Keratinocyte (primary cell): ENCODE measurements around the gene ADAM12. TPM values are rescaled to one million over a fixed set of nuclear protein-coding genes. Genes with fewer than 3 reads are reported as not detected.

ENCODE experiments used
- DNase-seq: peaks from one replicate; pipeline ENCODE4 v3.0.0-alpha.2; 2011; ENCODE audit warnings: low read depth, missing footprints, low spot score
- FAIRE-seq: peaks from 2 replicates; lab custom pipeline; 2011; peaks lifted over from hg19 to GRCh38; lab: Jason Lieb, UNC
- H2AFZ ChIP-seq: 2 replicates; pipeline ENCODE4 v1.6.0; 2012; ENCODE audit warnings: low read length, control low read depth, inconsistent platforms; ENCODE audit not compliant: control insufficient read depth
- H3K27ac ChIP-seq: 2 replicates; pipeline ENCODE4 v1.5.1; 2011; ENCODE audit warnings: low read length; ENCODE audit not compliant: control insufficient read depth, insufficient read depth
- H3K27me3 ChIP-seq: 3 replicates; pipeline ENCODE4 v1.6.0; 2011; ENCODE audit warnings: low read length; ENCODE audit not compliant: control insufficient read depth, insufficient read depth; ENCODE audit errors: extremely low read depth
- H3K36me3 ChIP-seq, 2 experiments: 2 replicates in 1 of 2; 3 replicates in 1 of 2; pipeline ENCODE4 v1.5.1; 2011; ENCODE audit warnings: low read length in 2 of 2, mild to moderate bottlenecking in 1 of 2; ENCODE audit not compliant: control insufficient read depth in 2 of 2, insufficient read depth in 2 of 2; ENCODE audit errors: extremely low read depth in 1 of 2
- H3K4me1 ChIP-seq: 3 replicates; pipeline ENCODE4 v1.5.1; 2011; ENCODE audit warnings: low read length; ENCODE audit not compliant: control insufficient read depth, insufficient read depth; ENCODE audit errors: extremely low read depth
- H3K4me2 ChIP-seq: 3 replicates; pipeline ENCODE4 v1.6.0; 2011; ENCODE audit warnings: low read depth, low read length; ENCODE audit not compliant: control insufficient read depth, insufficient read depth; ENCODE audit errors: extremely low read depth
- H3K4me3 ChIP-seq, 3 experiments: fragments of 200-600 bp in 1 of 3; sonication (generic) in 1 of 3; 2 replicates in 2 of 3; 3 replicates in 1 of 3; pipeline ENCODE4 v1.5.1; 2011 to 2016; ENCODE audit warnings: low read length in 3 of 3, mild to moderate bottlenecking in 3 of 3, control low read depth in 2 of 3, inconsistent platforms in 1 of 3, low read depth in 1 of 3, mixed read lengths in 1 of 3, mixed run types in 1 of 3, moderate library complexity in 1 of 3; ENCODE audit not compliant: control insufficient read depth in 2 of 3, insufficient read depth in 2 of 3; ENCODE audit errors: extremely low read depth in 1 of 3
- H3K79me2 ChIP-seq: 2 replicates; pipeline ENCODE4 v1.6.0; 2012; ENCODE audit warnings: low read length; ENCODE audit not compliant: control insufficient read depth, insufficient read depth
- H3K9ac ChIP-seq: 3 replicates; pipeline ENCODE4 v1.6.0; 2011; ENCODE audit warnings: low read length; ENCODE audit not compliant: control insufficient read depth, insufficient read depth; ENCODE audit errors: extremely low read depth
- H3K9me1 ChIP-seq: 3 replicates; pipeline ENCODE4 v1.6.0; 2011; ENCODE audit warnings: low read length; ENCODE audit not compliant: control insufficient read depth, insufficient read depth; ENCODE audit errors: extremely low read depth
- H3K9me3 ChIP-seq: 2 replicates; pipeline ENCODE4 v1.5.1; 2012; ENCODE audit warnings: low read depth, low read length; ENCODE audit not compliant: control insufficient read depth
- H4K20me1 ChIP-seq: 3 replicates; pipeline ENCODE4 v1.6.0; 2011; ENCODE audit warnings: low read length; ENCODE audit not compliant: control insufficient read depth, insufficient read depth; ENCODE audit errors: extremely low read depth
- CTCF ChIP-seq, 3 experiments: IDR thresholded peaks in 1 of 3; conservative IDR thresholded peaks in 1 of 3; optimal IDR thresholded peaks in 1 of 3; 2 replicates in 2 of 3; 3 replicates in 1 of 3; pipeline versions ENCODE3 to v1.5.1; 2011; ENCODE audit warnings: low read length in 3 of 3, mild to moderate bottlenecking in 3 of 3, moderate library complexity in 2 of 3, control low read depth in 1 of 3, inconsistent platforms in 1 of 3; ENCODE audit not compliant: insufficient read depth in 2 of 3; ENCODE audit errors: extremely low read depth in 1 of 3
- EZH2 ChIP-seq: IDR thresholded peaks from one replicate; pipeline ENCODE4 v1.6.1; 2012; ENCODE audit warnings: inconsistent platforms, mild to moderate bottlenecking, low read length, moderate library complexity
- dilution Hi-C: fragments of 300-500 bp; cut with MboI; formaldehyde crosslinking; loops from one replicate; pipeline ENCODE4 v1.7.0; 2020; ENCODE audit warnings: low sequenced_read_pairs; ENCODE audit not compliant: extremely low pct_ligation_motif_present
- polyA plus RNA-seq, 5 experiments: library from polyadenylated mRNA; depleted of rRNA in 3 of 5; stranded (reverse) in 3 of 5; stranded (forward) in 1 of 5; unstranded in 1 of 5; fragments of >200 nt; gene quantifications; 1 replicate in 1 of 5; 2 replicates in 3 of 5; 3 replicates in 1 of 5; pipeline versions ENCODE4 v1.2.1 to v1.2.3, GENCODE V29; 2011 to 2012; ENCODE audit warnings: missing spikeins in 2 of 5, low read depth in 1 of 5, low replicate concordance in 1 of 5

The ADAM12 gene
- polyA plus RNA-seq, 1 donor (not counting 4 experiments of a cell fraction or from before 2014, with no cell fraction given) = 0.07 TPM

GRCh38 chr10:126215746-126216631 lies 172.3 kb downstream of the ADAM12 start:
- Histone ChIP-seq H3K9me1 (no peaks in the 10 kb centered on the region), H3K27me3 (peaks cover 5% of the 10 kb centered on the region), H4K20me1 (no peaks in the 10 kb centered on the region), H3K27ac (no peak overlapping the region), H3K79me2 (no peaks in the 10 kb centered on the region), H3K9me3 (no peaks in the 10 kb centered on the region), H3K4me1 (no peaks in the 10 kb centered on the region), H3K4me2 (no peak overlapping the region), H2AFZ (no peak overlapping the region), H3K4me3 (no peak overlapping the region), H3K9ac (no peak overlapping the region), H3K36me3 (no peaks in the 10 kb centered on the region)
- DNase-seq (no peak), FAIRE-seq (no peak)
- TF ChIP-seq CTCF (optimal IDR thresholded peaks at IDR 0.05 in 1 of 3, IDR thresholded peaks at IDR 0.05 in 1 of 3, conservative IDR thresholded peaks at IDR 0.05 in 1 of 3; ENCODE audit: extremely low read depth in 1 of 3, insufficient read depth in 2 of 3, low read length in 3 of 3) (no peak), EZH2 (no peak)
- dilution Hi-C loops = no loop called here

- H3K4me3 ChIP-seq = no peak overlapping the region
- H3K79me2 ChIP-seq = no peaks in the 10 kb centered on the region
- DNase-seq (no peak), FAIRE-seq (no peak)
- H4K20me1 ChIP-seq = no peaks in the 10 kb centered on the region
- no peak overlapping the region for H2AFZ ChIP-seq
- H3K4me1 ChIP-seq = no peaks in the 10 kb centered on the region
- no peaks in the 10 kb centered on the region for H3K9me1 ChIP-seq
- no peak overlapping the region for H3K4me2 ChIP-seq
- peaks cover 7% of the 10 kb centered on the region for H3K27me3 ChIP-seq
- dilution Hi-C loops = no loop called here
- H3K27ac ChIP-seq = no peak overlapping the region
- TF ChIP-seq CTCF (optimal IDR thresholded peaks at IDR 0.05 in 1 of 3, IDR thresholded peaks at IDR 0.05 in 1 of 3, conservative IDR thresholded peaks at IDR 0.05 in 1 of 3; ENCODE audit: extremely low read depth in 1 of 3, insufficient read depth in 2 of 3, low read length in 3 of 3) (no peak), EZH2 (no peak)
- H3K9me3 ChIP-seq = no peaks in the 10 kb centered on the region
- no peak overlapping the region for H3K9ac ChIP-seq
- no peaks in the 10 kb centered on the region for H3K36me3 ChIP-seq
Measured at GRCh38 chr10:126214679-126215078, 173.6 kb downstream of the ADAM12 start.
